Left ventricle myocardium inferior (tissue), 1 donor: Measurements from ENCODE around the gene UNC80. TPM values are rescaled to one million over a fixed set of nuclear protein-coding genes. Genes with fewer than 3 reads are reported as not detected.

Source experiments
- DNase-seq: peaks from one replicate; pipeline ENCODE4 v3.0.0-alpha.2; 2020
- H3K27ac ChIP-seq: fragments of 200-600 bp; replicated peaks from 2 replicates; pipeline ENCODE4 v1.8.0; 2021
- H3K27me3 ChIP-seq: fragments of 200-600 bp; 2 replicates; pipeline ENCODE4 v1.8.0; 2021; ENCODE audit warnings: low read depth
- H3K36me3 ChIP-seq: fragments of 200-600 bp; 2 replicates; pipeline ENCODE4 v1.8.0; 2021
- H3K4me1 ChIP-seq: fragments of 200-600 bp; 2 replicates; pipeline ENCODE4 v1.8.0; 2021
- H3K4me3 ChIP-seq: fragments of 200-600 bp; 2 replicates; pipeline ENCODE4 v1.8.0; 2021; ENCODE audit warnings: mild to moderate bottlenecking, moderate library complexity
- H3K9me3 ChIP-seq: fragments of 200-600 bp; replicated peaks from 2 replicates; pipeline ENCODE4 v1.8.0; 2021
- intact Hi-C: fragments of 100-400 bp; cut with micrococcal nuclease; formaldehyde crosslinking; loops from one replicate; pipeline ENCODE4 v1.11.0; 2022
- total RNA-seq: library from RNA; stranded (reverse); fragmentation: NEBNext Ultra II Directional; extraction: Animal tissue kit (Norgen Biotek cat#: 25700); gene quantifications from one replicate; pipeline ENCODE4 v1.2.1, GENCODE V29; 2021
- TF ChIP-seq, protein P1 (sequence below): fragments of 200-600 bp; IDR thresholded peaks from 2 replicates; pipeline ENCODE4 v1.8.0; 2021; ENCODE audit warnings: antibody characterized with exemption, mild to moderate bottlenecking, borderline replicate concordance
- donor health status: DM: no; HTN: yes; CAD: no; lungs with severe emphysema.

Gene UNC80
- total RNA-seq, 1 donor from 2014 or later = 0.03 TPM

DNA sequence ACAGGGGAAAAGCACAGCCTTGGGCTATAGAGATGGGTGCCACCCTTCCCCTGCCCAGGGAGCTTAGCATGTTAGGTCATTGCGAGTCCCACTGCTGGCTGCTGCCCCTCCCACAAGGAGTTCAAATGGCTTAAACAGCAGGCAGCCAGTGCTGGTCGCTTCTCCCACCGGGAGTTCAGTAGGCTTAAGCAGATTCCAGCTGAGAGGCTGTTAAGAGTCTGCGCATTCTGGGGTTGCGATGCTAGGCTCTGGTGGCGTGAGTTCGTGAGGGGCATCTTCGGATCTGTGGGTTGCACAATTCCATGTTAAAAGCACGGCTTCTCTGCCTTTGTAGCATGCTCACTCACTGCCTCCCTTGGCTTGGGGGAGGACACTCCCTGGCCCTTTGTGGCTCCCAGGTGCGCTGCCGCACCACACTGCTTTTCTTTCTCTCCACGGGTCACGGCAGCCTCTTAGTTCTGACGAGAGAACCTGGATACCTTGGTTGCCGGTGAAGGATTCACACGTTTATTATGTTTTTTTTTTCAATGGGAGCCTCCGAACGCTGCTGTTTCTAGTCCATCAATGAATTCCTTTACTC lies 93.2 kb downstream of the UNC80 start:
- no peaks in the 10 kb centered on the region for H3K4me1 ChIP-seq
- no peak overlapping the region for H3K4me3 ChIP-seq
- H3K27me3 ChIP-seq = no peaks in the 10 kb centered on the region
- TF ChIP-seq, protein P1, sequence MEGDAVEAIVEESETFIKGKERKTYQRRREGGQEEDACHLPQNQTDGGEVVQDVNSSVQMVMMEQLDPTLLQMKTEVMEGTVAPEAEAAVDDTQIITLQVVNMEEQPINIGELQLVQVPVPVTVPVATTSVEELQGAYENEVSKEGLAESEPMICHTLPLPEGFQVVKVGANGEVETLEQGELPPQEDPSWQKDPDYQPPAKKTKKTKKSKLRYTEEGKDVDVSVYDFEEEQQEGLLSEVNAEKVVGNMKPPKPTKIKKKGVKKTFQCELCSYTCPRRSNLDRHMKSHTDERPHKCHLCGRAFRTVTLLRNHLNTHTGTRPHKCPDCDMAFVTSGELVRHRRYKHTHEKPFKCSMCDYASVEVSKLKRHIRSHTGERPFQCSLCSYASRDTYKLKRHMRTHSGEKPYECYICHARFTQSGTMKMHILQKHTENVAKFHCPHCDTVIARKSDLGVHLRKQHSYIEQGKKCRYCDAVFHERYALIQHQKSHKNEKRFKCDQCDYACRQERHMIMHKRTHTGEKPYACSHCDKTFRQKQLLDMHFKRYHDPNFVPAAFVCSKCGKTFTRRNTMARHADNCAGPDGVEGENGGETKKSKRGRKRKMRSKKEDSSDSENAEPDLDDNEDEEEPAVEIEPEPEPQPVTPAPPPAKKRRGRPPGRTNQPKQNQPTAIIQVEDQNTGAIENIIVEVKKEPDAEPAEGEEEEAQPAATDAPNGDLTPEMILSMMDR = no peak
- intact Hi-C loops = no loop called here
- H3K27ac ChIP-seq = no peak overlapping the region
- H3K36me3 ChIP-seq = no peaks in the 10 kb centered on the region
- peaks cover 33% of the 10 kb centered on the region for H3K9me3 ChIP-seq
- DNase-seq = no peak

DNA sequence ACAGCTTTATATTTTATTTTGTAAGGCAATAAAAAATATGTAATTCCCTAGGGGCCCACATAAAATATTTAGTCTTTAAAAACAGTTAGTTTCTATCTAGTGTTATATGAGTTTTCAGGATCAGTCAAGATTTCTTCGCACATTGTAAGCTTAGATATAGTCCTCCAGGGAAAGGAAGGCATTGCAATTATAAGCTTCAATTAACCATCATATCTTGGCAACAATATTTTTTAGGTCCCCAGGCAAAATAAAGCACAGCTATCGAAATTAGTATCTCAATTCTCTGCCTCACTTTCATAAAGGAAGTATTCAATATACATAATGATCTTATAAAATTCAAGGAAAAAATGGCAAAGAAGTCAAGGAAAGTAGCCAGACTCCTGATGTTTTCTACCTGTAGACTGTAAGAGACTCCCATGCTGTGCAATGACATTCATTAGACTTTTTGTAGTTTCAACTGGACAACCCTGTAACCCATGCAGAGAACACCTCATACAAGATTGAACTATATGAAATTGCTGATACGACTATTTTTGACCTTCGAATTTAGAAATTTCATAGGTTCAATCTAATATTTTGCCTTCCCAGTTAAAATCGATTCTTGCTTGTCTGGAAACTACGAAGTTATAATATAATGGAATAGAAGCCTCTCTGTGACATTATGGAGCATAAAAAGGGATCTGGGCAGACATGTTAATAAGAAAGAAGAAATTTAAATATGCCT lies 96.8 kb downstream of the UNC80 start:
- DNase-seq = no peak
- H3K27me3 ChIP-seq = no peaks in the 10 kb centered on the region
- H3K4me1 ChIP-seq = no peaks in the 10 kb centered on the region
- no peak overlapping the region for H3K27ac ChIP-seq
- peaks cover 13% of the 10 kb centered on the region for H3K9me3 ChIP-seq
- H3K4me3 ChIP-seq = no peak overlapping the region
- no peaks in the 10 kb centered on the region for H3K36me3 ChIP-seq
- intact Hi-C loops = no loop called here
- TF ChIP-seq, protein P1 = no peak

DNA sequence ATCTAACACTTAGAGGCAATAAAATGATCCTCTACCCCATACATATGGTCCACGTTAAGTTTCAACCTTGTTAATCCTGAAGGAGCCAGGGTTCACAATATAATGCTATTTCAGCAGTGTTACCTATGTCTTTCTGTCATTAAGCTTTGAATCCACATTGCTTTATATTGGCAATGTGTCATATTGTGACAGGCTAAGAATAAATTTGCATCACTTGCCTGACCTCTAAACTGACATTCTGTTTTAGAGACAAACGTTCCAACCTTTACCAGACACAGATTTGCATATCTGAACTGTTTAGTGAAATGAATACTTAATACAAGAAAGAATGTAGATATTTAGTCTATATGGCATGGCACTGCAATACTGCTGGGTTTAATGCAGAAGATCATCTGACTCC lies 98.4 kb downstream of the UNC80 start:
- TF ChIP-seq, protein P1 = no peak
- no peak for DNase-seq
- Histone ChIP-seq H3K9me3 (peaks cover 11% of the 10 kb centered on the region), H3K4me1 (no peaks in the 10 kb centered on the region), H3K36me3 (no peaks in the 10 kb centered on the region), H3K27me3 (no peaks in the 10 kb centered on the region), H3K27ac (no peak overlapping the region), H3K4me3 (no peak overlapping the region)
- intact Hi-C loops = no loop called here

DNA sequence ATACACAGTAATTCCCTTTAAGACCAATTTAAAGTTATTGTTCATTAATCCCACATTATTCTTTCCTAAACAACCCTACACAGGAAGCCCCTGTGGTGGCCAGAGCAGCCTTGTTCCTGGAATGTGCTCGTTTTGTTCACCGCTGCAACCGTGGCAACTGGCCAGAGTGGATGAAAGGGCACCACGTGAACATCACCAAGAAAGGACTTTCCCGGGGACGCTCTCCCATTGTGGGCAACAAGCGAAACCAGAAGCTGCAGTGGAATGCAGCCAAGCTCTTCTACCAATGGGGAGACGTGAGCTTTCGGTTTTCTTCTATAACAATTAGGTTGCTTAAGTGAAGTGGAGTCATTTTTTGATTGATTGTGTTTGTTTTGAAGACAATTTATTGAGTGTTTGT lies 101.0 kb downstream of the UNC80 start:
- peak; percentile 17 for DNase-seq
- Histone ChIP-seq H3K4me1 (no peaks in the 10 kb centered on the region), H3K9me3 (no peaks in the 10 kb centered on the region), H3K4me3 (no peak overlapping the region), H3K36me3 (no peaks in the 10 kb centered on the region), H3K27me3 (no peaks in the 10 kb centered on the region), H3K27ac (no peak overlapping the region)
- intact Hi-C loops = no loop called here
- TF ChIP-seq, protein P1 = no peak

DNA sequence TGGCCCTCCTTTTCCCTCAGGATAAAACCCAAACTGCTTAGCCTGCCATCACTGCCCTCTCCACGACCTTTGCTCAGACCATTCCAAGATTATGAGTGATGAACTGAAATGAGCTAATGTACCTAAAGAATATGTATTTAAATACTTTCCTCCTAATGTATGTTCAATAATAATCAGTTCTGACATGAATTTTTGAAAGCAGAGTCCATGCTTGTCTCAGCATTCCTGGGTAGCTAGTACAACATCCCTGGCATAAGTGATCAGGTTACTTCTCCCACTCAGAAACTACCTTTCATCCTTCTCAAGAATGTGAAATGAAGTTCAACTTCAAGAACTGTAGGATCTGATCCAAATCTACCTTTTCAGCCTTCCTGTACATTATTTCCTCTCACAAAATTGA lies 103.6 kb downstream of the UNC80 start:
- H3K36me3 ChIP-seq = no peaks in the 10 kb centered on the region
- H3K27me3 ChIP-seq = no peaks in the 10 kb centered on the region
- TF ChIP-seq, protein P1 = no peak
- intact Hi-C loops = no loop called here
- no peak overlapping the region for H3K27ac ChIP-seq
- no peaks in the 10 kb centered on the region for H3K4me1 ChIP-seq
- no peaks in the 10 kb centered on the region for H3K9me3 ChIP-seq
- no peak for DNase-seq
- H3K4me3 ChIP-seq = no peak overlapping the region
